Stimulated activated CD8-positive, alpha-beta memory T cell treated with anti-CD3 and anti-CD28 coated beads, Interleukin-4, amount 100 ng/mL, for 4 hours (primary cell): Measurements from ENCODE around the gene BAZ2B.
"Not testable (repeated sequence)": the region's sequence is repeated elsewhere in the genome, so short reads cannot be mapped to it uniquely, and the experiment has no call there.

Experiments used
- DNase-seq, 2 donors: peaks; one replicate each; pipeline ENCODE4 v3.0.0-alpha.2; 2020; ENCODE audit warnings: low read depth in 2 of 2, low spot score in 1 of 2

Gene BAZ2B

DNA sequence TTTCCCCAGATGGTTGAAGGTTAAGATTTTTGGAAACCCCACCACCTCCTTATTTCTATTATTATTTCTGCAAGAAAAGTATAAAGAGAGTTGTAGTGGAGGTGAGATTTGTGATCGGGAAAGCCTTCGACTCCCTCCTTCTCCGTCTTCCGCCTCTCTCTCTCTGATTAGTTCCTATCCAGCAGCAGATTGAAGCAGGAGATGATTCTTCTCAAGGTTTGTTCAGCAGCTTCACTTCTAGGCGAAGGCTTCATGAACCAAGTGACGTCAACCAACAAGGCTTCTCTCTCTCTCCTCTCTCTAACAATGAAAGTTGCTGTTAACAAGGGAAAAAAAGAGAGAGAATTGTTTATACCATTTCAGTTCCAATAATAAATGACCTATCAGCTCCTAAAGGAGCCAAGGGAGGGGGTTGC is at the start of gene BAZ2B:
TSS of gene BAZ2B (minus strand) at position 263 of the 416 bp plus-strand sequence. CDS start 137,829 bp downstream, outside the sequence.
- no peak for DNase-seq

- DNase-seq: no peak
These were observed 44.9 kb upstream of the BAZ2B start for GRCh38 chr2:159661286-159661685.

DNA sequence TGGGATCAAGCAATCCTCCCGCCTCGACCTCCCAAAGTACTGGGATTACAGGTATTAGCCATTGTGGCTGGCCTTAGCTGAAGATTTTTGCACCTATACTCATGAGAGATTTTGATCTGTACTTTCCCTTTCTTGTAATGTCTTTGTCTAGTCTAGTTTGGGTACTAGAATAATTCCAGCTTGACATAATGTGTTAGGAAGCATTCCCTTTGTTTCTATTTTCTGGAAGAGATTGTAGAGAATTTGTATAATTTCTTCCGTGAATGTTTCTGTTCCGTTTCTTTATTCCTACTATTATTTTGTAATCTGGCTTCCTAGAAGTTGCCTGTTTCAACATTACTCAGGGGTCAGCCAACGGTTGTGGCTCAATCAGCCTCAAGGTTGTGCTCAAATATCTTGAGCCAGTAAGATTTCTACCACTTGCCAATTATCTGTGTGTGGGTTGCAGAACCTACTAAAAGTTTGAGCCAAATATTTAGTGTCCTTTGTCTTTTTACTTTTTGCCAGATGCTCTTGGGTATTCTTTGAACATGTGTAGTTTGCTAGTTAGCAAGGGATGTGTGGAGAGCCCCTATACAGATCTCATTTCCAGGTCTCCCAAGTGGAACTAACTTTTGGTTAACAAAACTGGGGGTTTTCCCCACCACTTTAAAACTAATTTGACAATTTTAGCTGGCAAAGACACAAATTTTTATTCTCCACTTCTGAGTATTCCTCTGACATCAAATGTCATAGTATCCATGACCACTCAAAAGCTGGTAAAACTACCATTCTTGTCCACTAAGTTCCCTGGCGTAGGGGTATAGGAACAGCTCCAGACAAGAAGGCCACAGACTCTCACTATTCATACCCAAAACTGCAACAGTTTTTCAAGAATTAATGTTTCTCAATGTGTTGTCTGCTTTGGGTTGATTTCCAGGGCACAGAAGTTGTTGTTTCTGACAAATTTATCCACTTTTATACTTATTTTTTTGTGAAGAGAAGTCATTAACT is 42.8 kb upstream of the BAZ2B start:
- no peak for DNase-seq

DNA sequence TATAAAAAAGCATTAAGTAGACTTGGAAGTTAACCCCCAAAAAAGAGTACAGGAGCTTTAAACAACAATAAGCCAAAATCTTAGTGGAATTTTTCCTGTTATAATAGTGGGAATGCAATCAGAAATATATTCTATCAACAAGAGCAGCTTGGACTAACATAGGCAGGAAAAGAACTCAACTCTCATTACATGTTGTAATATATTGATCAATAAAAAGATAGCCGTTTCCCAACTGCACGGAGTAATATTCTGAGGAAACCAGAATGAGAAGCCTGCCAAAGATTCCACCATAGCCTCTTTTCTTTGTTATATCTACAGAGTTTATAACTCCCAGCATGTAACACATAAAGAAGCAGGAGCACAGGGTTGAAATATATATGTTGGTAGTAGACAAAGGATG is 37.6 kb upstream of the BAZ2B start:
- no peak for DNase-seq

DNA sequence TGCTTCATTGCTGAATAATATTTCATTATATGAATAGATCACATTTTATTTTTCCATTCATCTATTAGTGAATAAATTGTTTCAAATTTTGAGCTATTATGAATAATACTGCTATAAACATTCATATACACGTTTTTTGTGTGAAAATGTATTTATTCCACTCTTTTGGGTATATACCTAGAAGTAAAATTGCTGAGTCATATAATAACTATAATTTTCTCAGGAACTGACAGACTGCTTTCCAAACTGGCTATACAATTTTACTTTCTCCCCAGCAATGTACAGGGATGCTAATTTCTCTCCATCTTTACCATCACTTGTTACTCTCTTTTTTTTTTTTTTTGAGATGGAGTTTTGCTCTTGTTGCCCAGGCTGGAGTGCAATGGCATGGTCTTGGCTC is 35.5 kb upstream of the BAZ2B start:
- DNase-seq: no peak

DNA sequence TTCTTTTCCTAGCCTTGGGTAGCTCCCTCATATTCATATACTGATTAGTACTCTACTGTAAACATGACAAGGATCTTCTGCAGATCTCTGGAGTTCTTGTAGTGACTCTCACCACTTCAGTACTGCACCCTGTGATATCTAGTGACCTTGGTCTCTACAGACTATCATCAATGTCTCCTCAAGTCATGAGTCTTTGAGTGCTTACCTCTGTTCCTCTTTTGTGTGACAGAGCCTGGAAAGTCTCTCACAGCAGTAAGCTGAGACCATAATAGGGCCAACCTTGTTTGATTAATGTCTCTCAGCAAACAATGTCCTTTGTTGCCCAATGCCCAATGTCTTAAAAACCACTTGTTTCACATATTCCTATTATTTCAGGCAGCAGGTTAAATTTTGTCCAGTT is 34.2 kb upstream of the BAZ2B start:
- no peak for DNase-seq

- no peak for DNase-seq
These were observed 32.3 kb upstream of the BAZ2B start for GRCh38 chr2:159648643-159649042.

DNA sequence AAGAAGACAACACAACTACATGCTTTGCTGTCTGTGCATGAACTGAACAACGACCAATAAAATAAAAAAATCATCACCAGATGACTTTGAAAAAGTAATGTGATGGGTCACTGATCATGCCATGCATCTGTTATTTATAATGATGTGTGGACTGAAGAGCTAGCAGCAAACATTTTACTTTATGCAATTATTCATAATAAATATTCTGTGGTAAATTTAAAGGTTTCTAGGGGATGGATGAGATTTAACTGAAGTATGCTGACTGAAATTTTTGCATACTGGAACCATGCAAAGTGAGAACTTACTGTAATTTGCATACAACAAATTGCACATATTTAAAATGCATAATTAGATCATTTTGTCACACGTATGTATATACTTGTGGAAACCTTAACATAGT is 31.3 kb upstream of the BAZ2B start:
- DNase-seq: no peak

DNA sequence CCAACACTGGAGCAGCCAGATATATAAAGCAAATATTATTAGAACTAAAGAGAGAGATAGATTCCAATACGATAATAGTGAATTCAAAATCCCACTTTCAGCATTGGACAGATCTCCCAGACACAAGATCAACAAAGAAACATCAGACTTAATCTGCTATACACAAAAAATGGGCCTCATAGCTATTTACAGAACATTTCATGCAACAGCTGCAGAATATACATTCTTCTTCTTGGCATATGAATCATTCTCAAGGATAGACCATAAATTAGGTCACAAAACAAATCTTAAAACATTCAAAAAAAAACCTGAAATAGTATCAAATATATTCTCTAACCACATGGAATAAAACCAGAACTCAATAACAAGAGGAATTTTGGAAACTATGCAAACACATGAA is 23.8 kb upstream of the BAZ2B start:
- no peak for DNase-seq

GRCh38 chr2:159639712-159640111 is 23.4 kb upstream of the BAZ2B start:
- no peak for DNase-seq

DNA sequence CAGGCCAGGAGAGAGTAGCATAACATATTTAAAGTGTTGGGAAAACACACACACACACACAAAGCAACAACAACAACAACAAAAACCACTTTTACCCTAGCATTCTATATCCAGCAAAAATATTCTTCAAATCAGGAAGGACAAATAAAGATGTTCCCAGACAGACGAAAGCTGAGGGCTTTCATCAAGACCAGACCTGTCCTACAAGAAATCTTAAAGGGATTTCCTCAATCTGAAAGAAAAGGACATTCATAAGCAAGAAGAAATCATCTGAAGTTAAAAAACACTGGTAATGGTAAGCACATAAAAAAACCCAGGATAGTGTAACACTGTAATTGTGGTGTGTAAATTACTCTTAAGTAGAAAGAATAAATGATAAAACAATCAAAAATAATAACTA is 22.7 kb upstream of the BAZ2B start:
- DNase-seq: no peak

DNA sequence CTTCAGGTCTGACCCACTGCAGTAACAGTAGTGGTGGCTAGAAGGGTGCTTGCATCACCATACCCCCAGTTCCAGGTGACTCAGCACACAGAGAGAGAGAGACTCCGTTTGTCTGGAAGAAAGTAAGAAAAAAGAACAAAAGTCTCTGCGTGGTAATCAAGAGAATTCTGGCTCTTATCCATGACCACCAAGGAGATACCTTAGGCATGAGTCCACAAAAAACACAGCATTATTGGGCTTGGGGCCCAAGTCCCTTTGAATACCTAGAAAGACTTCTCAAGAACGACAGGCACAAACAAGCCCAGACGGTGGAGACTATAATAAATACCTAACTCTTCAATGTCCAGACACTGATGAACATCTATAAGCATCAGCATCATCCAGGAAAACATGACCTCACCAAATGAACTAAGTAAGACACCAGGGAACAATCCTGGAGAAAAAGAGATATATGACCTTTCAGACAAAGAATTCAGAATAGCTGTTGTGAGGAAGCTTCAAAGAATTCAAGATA is 21.7 kb upstream of the BAZ2B start:
- DNase-seq: no peak

GRCh38 chr2:159637240-159637639 is 20.9 kb upstream of the BAZ2B start:
- DNase-seq: no peak

DNA sequence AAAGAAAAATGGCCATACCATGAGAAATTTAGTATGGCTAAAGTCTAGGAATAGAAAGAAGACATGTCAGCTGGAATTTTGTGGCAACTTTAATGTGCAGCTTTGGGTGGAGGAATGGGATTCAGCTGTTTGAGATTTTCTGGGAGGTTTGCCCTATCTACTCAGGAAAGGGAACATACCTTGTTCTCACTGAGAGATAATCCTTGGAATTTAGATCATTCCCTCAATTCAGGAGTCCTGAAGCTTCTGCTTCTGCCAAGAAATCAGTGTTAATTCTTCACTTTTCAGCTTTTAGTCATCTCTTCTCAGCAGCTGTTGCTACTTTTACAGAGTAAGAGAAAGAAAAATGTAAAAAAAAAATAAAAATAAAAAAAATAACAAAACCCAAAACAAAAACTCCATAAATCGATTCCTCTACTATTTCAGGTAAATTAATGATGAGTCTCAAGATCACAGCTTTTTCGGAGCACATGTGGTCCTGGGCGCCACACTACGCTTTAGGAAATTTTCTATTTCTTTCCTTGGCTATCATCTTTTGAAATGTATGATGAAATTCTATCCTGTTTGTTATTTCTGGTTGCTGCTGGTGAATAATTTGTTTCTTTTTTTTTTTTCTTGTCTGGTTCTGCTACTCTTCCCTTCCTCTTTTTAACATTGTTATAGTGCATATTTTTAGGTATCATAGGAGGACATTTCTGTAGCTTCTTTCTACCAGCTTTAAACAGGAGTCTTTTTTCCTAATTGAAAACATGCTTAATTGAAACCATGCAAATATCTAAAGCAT is 18.9 kb upstream of the BAZ2B start:
- no peak for DNase-seq

DNA sequence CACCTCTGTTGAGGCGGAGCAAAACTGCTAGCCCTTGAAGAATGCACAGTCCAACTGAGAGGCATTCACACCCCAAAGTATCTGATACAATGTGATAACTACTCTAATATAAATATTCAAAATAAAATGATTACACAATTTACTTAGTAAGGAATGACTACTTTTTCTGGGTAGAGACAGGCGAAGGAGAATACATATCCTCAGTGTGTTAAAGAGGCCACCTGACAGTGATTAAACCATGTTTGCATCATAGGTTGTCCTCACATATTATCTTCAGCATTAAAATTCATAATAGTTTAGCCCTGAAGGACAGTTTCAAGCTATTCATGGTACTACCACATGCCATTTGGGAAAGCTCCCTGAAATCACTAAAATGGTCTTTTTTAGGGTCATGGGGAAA is 16.9 kb upstream of the BAZ2B start:
- no peak for DNase-seq

GRCh38 chr2:159625628-159626027 is 9.3 kb upstream of the BAZ2B start:
- not testable (repeated sequence) for DNase-seq

DNA sequence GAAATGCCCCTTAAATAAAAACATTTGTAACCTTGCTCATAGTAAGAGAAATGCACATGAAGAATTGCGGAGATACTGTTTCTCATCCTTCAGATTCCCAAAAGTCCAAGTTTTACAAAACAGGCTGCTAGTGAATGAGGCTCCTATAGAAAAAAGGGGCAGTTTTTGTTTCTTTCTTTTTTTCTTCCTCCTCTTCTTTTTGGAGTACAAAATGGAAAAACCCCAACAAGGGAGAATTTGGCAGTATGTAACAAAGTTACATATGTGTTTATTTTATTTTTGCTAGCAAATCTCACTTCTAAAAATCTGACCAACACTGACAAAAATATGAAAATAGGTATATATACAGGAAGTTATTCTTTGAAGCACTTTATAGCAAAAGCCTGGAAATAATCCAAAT is 7.1 kb upstream of the BAZ2B start:
- DNase-seq: no peak

DNA sequence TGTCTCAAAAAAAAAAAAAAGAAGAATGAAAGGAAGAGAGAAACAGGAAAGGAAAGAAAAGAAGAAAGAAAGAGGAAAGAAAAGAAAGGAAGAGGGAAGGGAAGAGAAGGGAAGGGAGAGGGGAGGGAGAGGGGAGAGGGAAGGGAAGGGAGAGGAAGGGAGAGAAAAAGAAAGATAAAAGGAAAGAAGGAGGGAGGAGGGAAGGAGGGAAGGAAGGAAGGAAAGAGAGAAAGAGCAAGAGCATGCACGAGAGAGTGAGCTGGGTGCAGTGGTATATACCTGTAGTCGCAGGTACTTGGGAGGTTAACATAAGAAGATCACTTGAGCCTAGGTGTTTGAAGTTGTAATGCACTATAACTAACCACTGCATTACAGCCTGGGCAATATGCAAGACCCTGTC is 6.6 kb upstream of the BAZ2B start:
- no peak for DNase-seq

DNA sequence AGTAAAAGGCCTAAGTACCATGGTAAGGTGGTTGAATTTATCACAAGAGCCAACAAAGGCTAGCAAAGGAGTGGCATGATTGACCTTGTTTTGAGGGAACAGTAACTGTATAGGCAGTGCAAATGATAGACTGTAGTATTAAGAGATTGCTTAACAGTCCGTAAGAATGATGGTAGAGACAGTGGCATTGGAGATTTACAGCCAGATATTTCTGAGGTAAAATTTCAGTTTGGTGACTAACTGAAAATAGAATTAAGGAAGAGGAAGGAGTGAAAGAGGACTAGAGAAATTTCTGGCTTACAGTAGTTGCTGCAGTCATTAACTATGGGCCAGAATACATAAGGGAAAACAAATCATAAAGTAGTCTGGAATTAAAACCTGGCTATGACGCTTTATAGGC is 4.4 kb upstream of the BAZ2B start:
- DNase-seq: no peak

- DNase-seq: no peak
These were observed 1.3 kb upstream of the BAZ2B start for GRCh38 chr2:159617646-159618045.

DNA sequence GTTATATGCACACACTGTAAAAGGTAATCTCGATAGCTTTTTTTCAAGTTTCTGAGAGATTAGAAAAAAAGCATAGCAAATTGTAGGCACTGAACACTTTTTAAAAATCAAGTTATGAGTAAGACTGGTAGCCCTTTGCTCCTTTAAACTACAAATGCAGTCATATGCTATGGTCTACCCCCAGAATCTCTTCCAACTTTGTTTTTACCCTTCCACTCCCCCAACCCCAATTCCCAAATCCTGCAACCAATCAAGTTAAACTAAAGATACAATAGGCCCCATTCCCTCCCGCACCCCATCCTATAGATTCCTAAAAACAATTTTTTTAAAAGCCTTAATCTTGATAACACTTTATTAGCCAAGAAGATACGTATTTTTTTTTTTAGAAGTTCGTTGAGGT is 752 bp upstream of the BAZ2B start:
- no peak for DNase-seq
